ENCODE data around the gene IQCE. TPM values are rescaled to one million over a fixed set of nuclear protein-coding genes. Genes with fewer than 3 reads are reported as not detected.
A peak's percentile ranks its signal among the peaks of the same experiment; 100 is the strongest.

The IQCE gene
- total RNA-seq, 4 donors from 2014 or later, result 27.2 to 187 (median 55.5) TPM

GRCh38 chr7:2539031-2539911, 19.5 kb upstream of the IQCE start:
- Histone ChIP-seq H3K4me1 (peaks cover 0 to 3% (median 0%) of the 10 kb centered on the region in 4 donors), H3K4me3 (no peak overlapping the region), H3K27me3 (no peaks in the 10 kb centered on the region), H3K9me3 (no peaks in the 10 kb centered on the region), H3K27ac (no peak overlapping the region), H3K36me3 (peaks cover 0 to 18% (median 5%) of the 10 kb centered on the region in 4 donors)
- in situ Hi-C loops (cut with MboI; ENCODE audit: low pct_ligation_motif_present in 1 of 4, low pct_unique_long_range_greater_than_20kb in 1 of 4, low sequenced_read_pairs in 3 of 4), result no loop called here
- DNase-seq, result peak; percentile 6
- intact Hi-C loops (cut with DNase I; ENCODE audit: low total_unique reads), result no loop called here
- 92% methylated on average over 27 of the region's 32 CpGs; no CpG with 5 or more reads in 1 of the 2 donors for WGBS, 2 donors (ENCODE audit: low coverage in 1 of 2)
- TF ChIP-seq POLR2A (IDR thresholded peaks at IDR 0.05), result no peak
- no peak for TF ChIP-seq EP300 (IDR thresholded peaks at IDR 0.05; ENCODE audit: low read depth)
- TF ChIP-seq POLR2AphosphoS5 (IDR thresholded peaks at IDR 0.05), result no peak
- no peak for TF ChIP-seq CTCF (IDR thresholded peaks at IDR 0.05)

GRCh38 chr7:2540133-2540532, 18.6 kb upstream of the IQCE start:
- H3K9me3 ChIP-seq, result no peaks in the 10 kb centered on the region
- H3K27ac ChIP-seq, result no peak overlapping the region
- H3K36me3 ChIP-seq, result peaks cover 0 to 24% (median 9%) of the 10 kb centered on the region in 4 donors
- in situ Hi-C loops (cut with MboI; ENCODE audit: low pct_ligation_motif_present in 1 of 4, low pct_unique_long_range_greater_than_20kb in 1 of 4, low sequenced_read_pairs in 3 of 4), result no loop called here
- intact Hi-C loops (cut with DNase I; ENCODE audit: low total_unique reads), result no loop called here
- H3K4me1 ChIP-seq, result peaks cover 0 to 3% (median 0%) of the 10 kb centered on the region in 4 donors
- 92 to 100% methylated on average over 1 to 7 of the region's 7 CpGs for WGBS, 2 donors (ENCODE audit: low coverage in 1 of 2)
- peak; percentile 2 for DNase-seq
- H3K4me3 ChIP-seq, result no peak overlapping the region
- TF ChIP-seq EP300 (IDR thresholded peaks at IDR 0.05; ENCODE audit: low read depth), result no peak
- TF ChIP-seq POLR2AphosphoS5 (IDR thresholded peaks at IDR 0.05), result no peak
- TF ChIP-seq CTCF (IDR thresholded peaks at IDR 0.05), result no peak
- TF ChIP-seq POLR2A (IDR thresholded peaks at IDR 0.05), result no peak
- H3K27me3 ChIP-seq, result no peaks in the 10 kb centered on the region

- in situ Hi-C loops (cut with MboI; ENCODE audit: low pct_ligation_motif_present in 1 of 4, low pct_unique_long_range_greater_than_20kb in 1 of 4, low sequenced_read_pairs in 3 of 4), result no loop called here
- Histone ChIP-seq H3K27ac (no peak overlapping the region), H3K36me3 (peaks cover 0 to 27% (median 10%) of the 10 kb centered on the region in 4 donors), H3K4me3 (no peak overlapping the region), H3K9me3 (no peaks in the 10 kb centered on the region), H3K27me3 (no peaks in the 10 kb centered on the region), H3K4me1 (no peaks in the 10 kb centered on the region)
- TF ChIP-seq EP300 (IDR thresholded peaks at IDR 0.05; ENCODE audit: low read depth) (no peak), POLR2A (IDR thresholded peaks at IDR 0.05) (no peak), CTCF (IDR thresholded peaks at IDR 0.05) (no peak), POLR2AphosphoS5 (IDR thresholded peaks at IDR 0.05) (no peak)
- intact Hi-C loops (cut with DNase I; ENCODE audit: low total_unique reads), result no loop called here
- DNase-seq, result peak; percentile 6
- 88% methylated on average over 19 of the region's 19 CpGs; no CpG with 5 or more reads in 1 of the 2 donors for WGBS, 2 donors (ENCODE audit: low coverage in 1 of 2)
Measured at GRCh38 chr7:2540641-2541051, 18.1 kb upstream of the IQCE start.

GRCh38 chr7:2541291-2542010, 17.3 kb upstream of the IQCE start:
- WGBS, 2 donors (ENCODE audit: low coverage in 1 of 2), result 95% methylated on average over 33 of the region's 40 CpGs; no CpG with 5 or more reads in 1 of the 2 donors
- H3K27ac ChIP-seq, result no peak overlapping the region
- H3K27me3 ChIP-seq, result no peaks in the 10 kb centered on the region
- H3K9me3 ChIP-seq, result no peaks in the 10 kb centered on the region
- DNase-seq, result peak; percentile 5
- intact Hi-C loops (cut with DNase I; ENCODE audit: low total_unique reads), result no loop called here
- in situ Hi-C loops (cut with MboI; ENCODE audit: low pct_ligation_motif_present in 1 of 4, low pct_unique_long_range_greater_than_20kb in 1 of 4, low sequenced_read_pairs in 3 of 4), result no loop called here
- H3K4me1 ChIP-seq, result no peaks in the 10 kb centered on the region
- no peak overlapping the region for H3K4me3 ChIP-seq
- TF ChIP-seq CTCF (IDR thresholded peaks at IDR 0.05), result no peak
- no peak for TF ChIP-seq POLR2A (IDR thresholded peaks at IDR 0.05)
- TF ChIP-seq EP300 (IDR thresholded peaks at IDR 0.05; ENCODE audit: low read depth), result no peak
- TF ChIP-seq POLR2AphosphoS5 (IDR thresholded peaks at IDR 0.05), result no peak
- H3K36me3 ChIP-seq, result peaks cover 0 to 33% (median 14%) of the 10 kb centered on the region in 4 donors
